GM12878 (cell line): ENCODE data around the gene AKT3. TPM values are rescaled to one million over a fixed set of nuclear protein-coding genes. Genes with fewer than 3 reads are reported as not detected.

Experiments
- ATF7 ChIP-seq: fragments of 450-650 bp; IDR thresholded peaks from 2 replicates; pipeline ENCODE4 v1.6.1; 2016; ENCODE audit warnings: low read depth, mild to moderate bottlenecking
- CEBPZ ChIP-seq: fragments of 150-350 bp; IDR thresholded peaks from 2 replicates; pipeline ENCODE4 v1.6.1; 2016; ENCODE audit warnings: low read depth, low read length
- EZH2 ChIP-seq: IDR thresholded peaks from 2 replicates; pipeline ENCODE4 v1.6.1; 2012; ENCODE audit warnings: low read depth, mild to moderate bottlenecking, control low read depth, inconsistent platforms, low read length, borderline replicate concordance; ENCODE audit not compliant: control insufficient read depth
- FOXK2 ChIP-seq: fragments of 450-650 bp; IDR thresholded peaks from 2 replicates; pipeline ENCODE4 v1.6.1; 2017; ENCODE audit warnings: mild to moderate bottlenecking, moderate library complexity
- IRF3 ChIP-seq: fragments of 450-650 bp; IDR thresholded peaks from 2 replicates; pipeline ENCODE4 v1.6.1; 2014; ENCODE audit warnings: mild to moderate bottlenecking
- MEF2A ChIP-seq: IDR thresholded peaks from 2 replicates; pipeline ENCODE4 v1.6.1; 2011; ENCODE audit warnings: low read depth, mild to moderate bottlenecking, low read length, moderate library complexity; ENCODE audit not compliant: insufficient read depth
- MTA2 ChIP-seq: fragments of 450-650 bp; IDR thresholded peaks from 2 replicates; pipeline ENCODE4 v1.6.1; 2016; ENCODE audit warnings: low read depth, mild to moderate bottlenecking, moderate library complexity
- MYC ChIP-seq: IDR thresholded peaks from 2 replicates; pipeline ENCODE4 v1.6.1; 2011; ENCODE audit warnings: mild to moderate bottlenecking, low read length, moderate library complexity, inconsistent platforms; ENCODE audit not compliant: insufficient read depth, insufficient replicate concordance, insufficient read length, severe bottlenecking
- NFXL1 ChIP-seq: fragments of 450-650 bp; IDR thresholded peaks from 2 replicates; pipeline ENCODE4 v1.6.1; 2017; ENCODE audit warnings: antibody characterized with exemption, mild to moderate bottlenecking, borderline replicate concordance
- NR2C2 ChIP-seq: IDR thresholded peaks from 2 replicates; pipeline ENCODE4 v1.6.1; 2011; ENCODE audit warnings: borderline replicate concordance, low read depth; ENCODE audit not compliant: control insufficient read depth, insufficient read length
- PML ChIP-seq: IDR thresholded peaks from 2 replicates; pipeline ENCODE4 v1.6.1; 2012; ENCODE audit warnings: low read length, inconsistent platforms
- POLR2AphosphoS5 ChIP-seq: IDR thresholded peaks from 2 replicates; pipeline ENCODE4 v1.6.1; 2011; ENCODE audit warnings: mild to moderate bottlenecking, low read length, inconsistent platforms
- RCOR1 ChIP-seq: conservative IDR thresholded peaks from 2 replicates; pipeline ENCODE4 v1.6.1; 2012; ENCODE audit warnings: low read depth, low read length, improper control_type of control experiment
- RELA ChIP-seq: fragments of 450-650 bp; IDR thresholded peaks from 2 replicates; pipeline ENCODE4 v1.8.0; 2014; ENCODE audit warnings: borderline replicate concordance; ENCODE audit not compliant: partially characterized antibody
- RUNX3 ChIP-seq: IDR thresholded peaks from 2 replicates; pipeline ENCODE4 v1.6.1; 2012; ENCODE audit warnings: low read length, inconsistent platforms
- SREBF1 ChIP-seq: IDR thresholded peaks from 2 replicates; pipeline ENCODE4 v1.6.1; 2012; ENCODE audit warnings: mild to moderate bottlenecking, low read length
- STAT3 ChIP-seq: IDR thresholded peaks from 2 replicates; pipeline ENCODE4 v1.6.1; 2011; ENCODE audit warnings: low read depth, low read length, improper control_type of control experiment
- USF2 ChIP-seq: IDR thresholded peaks from 2 replicates; pipeline ENCODE4 v1.6.1; 2011; ENCODE audit warnings: low read depth, low read length, improper control_type of control experiment, borderline replicate concordance
- ZBED1 ChIP-seq: IDR thresholded peaks from 2 replicates; pipeline ENCODE4 v1.6.1; 2016; ENCODE audit warnings: borderline replicate concordance
- ZNF207 ChIP-seq: fragments of 450-650 bp; IDR thresholded peaks from 2 replicates; pipeline ENCODE4 v1.6.1; 2014; ENCODE audit warnings: antibody characterized with exemption, mild to moderate bottlenecking, borderline replicate concordance
- ZNF24 ChIP-seq: fragments of 450-650 bp; IDR thresholded peaks from 2 replicates; pipeline ENCODE4 v1.6.1; 2017; ENCODE audit warnings: antibody characterized with exemption, mild to moderate bottlenecking
- ZNF592 ChIP-seq: fragments of 450-650 bp; IDR thresholded peaks from 2 replicates; pipeline ENCODE4 v1.6.1; 2017; ENCODE audit warnings: mild to moderate bottlenecking, moderate library complexity
- polyA plus RNA-seq, 11 experiments: library from polyadenylated mRNA; depleted of rRNA in 4 of 11; unstranded in 6 of 11; stranded (reverse) in 5 of 11; fragments of >200 nt; fragmentation: Nextera tagmentation in 4 of 11; fragmentation: Illumina TruSeq in 1 of 11; extraction: Ambion mirVana in 4 of 11; extraction: Trizol in 1 of 11; gene quantifications; 1 replicate in 1 of 11; 2 replicates in 10 of 11; pipeline versions ENCODE4 v1.2.1 to v1.2.3, GENCODE V29; 2011 to 2016; ENCODE audit warnings: inconsistent platforms in 2 of 11, missing spikeins in 2 of 11, low read depth in 1 of 11
- total RNA-seq, 4 experiments: library from RNA; depleted of rRNA in 3 of 4; stranded (reverse); fragments of >200 nt in 3 of 4; fragmentation: Illumina TruSeq in 1 of 4; extraction: Trizol in 1 of 4; gene quantifications; 2 replicates each; pipeline versions ENCODE4 v1.2.1 to v1.2.3, GENCODE V29; 2013 to 2021

AKT3 gene
- total and polyA plus RNA-seq, 10 of the 15 experiments (the other 5 are each of a cell fraction or from before 2014, with no cell fraction given) = 0.03 to 0.56 (median 0.19) TPM

GRCh38 chr1:243596431-243597062 lies 253.5 kb downstream of the AKT3 start (continued):
- TF ChIP-seq ZNF24 (no peak), STAT3 (peak; percentile 78; the same call in 1 of the 2 replicates), MYC (no peak), NFXL1 (no peak), RUNX3 (peak; percentile 100), EZH2 (0 out of 2 replicates have a peak, but pooled peaks have one; percentile 97), ZBED1 (peak; percentile 98; the same call in 1 of the 2 replicates), POLR2AphosphoS5 (no peak), MEF2A (peak; percentile 94), ATF7 (peak; percentile 83), CEBPZ (no peak), NR2C2 (no peak), ZNF207 (no peak), SREBF1 (peak; percentile 94), RELA (no peak), RCOR1 (peak; percentile 96), IRF3 (no peak), USF2 (no peak), ZNF592 (no peak), FOXK2 (no peak), MTA2 (peak; percentile 82), PML (peak; percentile 88)
